GM23338 (cell line): Measurements from ENCODE around the gene PAK4. TPM values are rescaled to one million over a fixed set of nuclear protein-coding genes. Genes with fewer than 3 reads are reported as not detected.
"Not testable (repeated sequence)": the region's sequence is repeated elsewhere in the genome, so short reads cannot be mapped to it uniquely, and the experiment has no call there.

ENCODE experiments used
- ATAC-seq: fragments of 200-7000 bp; cut with Tn5 transposase; 3 replicates; pipeline ENCODE4 v1.9.1; 2020
- DNase-seq: peaks from one replicate; pipeline ENCODE4 v3.0.0-alpha.2; 2015; ENCODE audit warnings: low spot score
- H2AFZ ChIP-seq: fragments of 200-600 bp; sonication (generic); 2 replicates; pipeline ENCODE4 v1.8.0; 2016; ENCODE audit warnings: antibody characterized with exemption, mild to moderate bottlenecking, moderate library complexity
- H3F3A ChIP-seq: fragments of 200-600 bp; sonication (generic); replicated peaks from 2 replicates; pipeline ENCODE4 v1.8.0; 2017; ENCODE audit warnings: antibody characterized with exemption, mixed run types, low read depth
- H3K27ac ChIP-seq: fragments of 200-600 bp; sonication (generic); 2 replicates; pipeline ENCODE4 v1.6.1; 2016; ENCODE audit warnings: low read depth
- H3K27me3 ChIP-seq: fragments of 200-600 bp; sonication (generic); 2 replicates; pipeline ENCODE4 v1.8.0; 2016; ENCODE audit warnings: mild to moderate bottlenecking, mixed run types, moderate library complexity; ENCODE audit not compliant: insufficient read depth
- H3K36me3 ChIP-seq: fragments of 200-600 bp; sonication (generic); 2 replicates; pipeline ENCODE4 v1.8.0; 2016; ENCODE audit warnings: mild to moderate bottlenecking; ENCODE audit not compliant: insufficient read depth
- H3K4me1 ChIP-seq: fragments of 200-600 bp; sonication (generic); 2 replicates; pipeline ENCODE4 v1.8.0; 2016; ENCODE audit warnings: mild to moderate bottlenecking, moderate library complexity; ENCODE audit not compliant: insufficient read depth
- H3K4me2 ChIP-seq: fragments of 200-600 bp; sonication (generic); 2 replicates; pipeline ENCODE4 v1.7.1; 2017; ENCODE audit warnings: mixed run types
- H3K4me3 ChIP-seq: fragments of 200-600 bp; sonication (generic); 2 replicates; pipeline ENCODE4 v1.6.1; 2016; ENCODE audit warnings: mixed run types
- H3K79me2 ChIP-seq: fragments of 200-600 bp; sonication (generic); replicated peaks from 2 replicates; pipeline ENCODE4 v1.8.0; 2017; ENCODE audit warnings: mild to moderate bottlenecking; ENCODE audit not compliant: insufficient read depth
- H3K9me2 ChIP-seq: fragments of 200-600 bp; sonication (generic); 2 replicates; pipeline ENCODE4 v1.8.0; 2017; ENCODE audit not compliant: insufficient read depth
- H4K20me1 ChIP-seq: fragments of 200-600 bp; sonication (generic); replicated peaks from 2 replicates; pipeline ENCODE4 v1.8.0; 2017; ENCODE audit warnings: mild to moderate bottlenecking; ENCODE audit not compliant: insufficient read depth
- H3K27ac Mint-ChIP-seq: 2 replicates; pipeline ENCODE4 v1.8.0; 2020; ENCODE audit warnings: inconsistent platforms, mild to moderate bottlenecking, moderate library complexity, mixed read lengths
- H3K27me3 Mint-ChIP-seq: 3 replicates; pipeline ENCODE4 v1.8.0; 2022; ENCODE audit warnings: low read depth, mild to moderate bottlenecking, moderate library complexity, mixed read lengths, inconsistent platforms; ENCODE audit not compliant: insufficient read depth, poor library complexity
- H3K36me3 Mint-ChIP-seq: 3 replicates; pipeline ENCODE4 v1.8.0; 2021; ENCODE audit warnings: low read depth, mild to moderate bottlenecking, inconsistent platforms, moderate library complexity, mixed read lengths
- H3K4me1 Mint-ChIP-seq: 3 replicates; pipeline ENCODE4 v1.8.0; 2020; ENCODE audit warnings: mild to moderate bottlenecking, inconsistent platforms, mixed read lengths
- H3K4me3 Mint-ChIP-seq: 3 replicates; pipeline ENCODE4 v1.8.0; 2021; ENCODE audit warnings: moderate library complexity, mild to moderate bottlenecking, inconsistent platforms, mixed read lengths
- H3K9me3 Mint-ChIP-seq: 3 replicates; pipeline ENCODE4 v1.8.0; 2020; ENCODE audit warnings: moderate library complexity, mild to moderate bottlenecking, inconsistent platforms, mixed read lengths
- CREB1 ChIP-seq: fragments of 250-450 bp; sonication (Bioruptor Pico); IDR thresholded peaks from 2 replicates; pipeline ENCODE4 v1.5.0; 2020; ENCODE audit warnings: low read depth, mild to moderate bottlenecking, moderate library complexity
- EZH2 ChIP-seq: fragments of 200-600 bp; sonication (generic); IDR thresholded peaks from one replicate; pipeline ENCODE4 v1.8.0; 2017; ENCODE audit warnings: antibody characterized with exemption, mild to moderate bottlenecking, low read depth; ENCODE audit not compliant: unreplicated experiment
- JUNB ChIP-seq: IDR thresholded peaks from one replicate; pipeline ENCODE4 v1.6.1; 2016; ENCODE audit warnings: antibody characterized with exemption; ENCODE audit not compliant: unreplicated experiment
- POLR2AphosphoS5 ChIP-seq: IDR thresholded peaks from 2 replicates; pipeline ENCODE4 v1.6.1; 2016; ENCODE audit warnings: antibody characterized with exemption, low read depth
- STAT1 ChIP-seq: IDR thresholded peaks from one replicate; pipeline ENCODE4 v1.6.1; 2016; ENCODE audit warnings: antibody characterized with exemption; ENCODE audit not compliant: unreplicated experiment
- ZNF331 ChIP-seq: fragments of 250-450 bp; sonication (Bioruptor Pico); IDR thresholded peaks from 2 replicates; pipeline ENCODE4 v1.5.0; 2020; ENCODE audit warnings: low read depth, mild to moderate bottlenecking, moderate library complexity
- polyA plus RNA-seq: library from polyadenylated mRNA; unstranded; fragments of >200 nt; fragmentation: Nextera tagmentation; extraction: Ambion mirVana; gene quantifications from 2 replicates; pipeline ENCODE4 v1.2.1, GENCODE V29; 2016
- total RNA-seq: library from RNA; depleted of rRNA; stranded (reverse); fragments of >200 nt; shearing (Covaris generic); gene quantifications from 2 replicates; pipeline ENCODE4 v1.2.3, GENCODE V29; 2014
- TF ChIP-seq, protein P1 (sequence below): fragments of 250-450 bp; sonication (Bioruptor Pico); IDR thresholded peaks from 2 replicates; pipeline ENCODE4 v1.5.0; 2020; ENCODE audit warnings: mild to moderate bottlenecking, moderate library complexity
- TF ChIP-seq, protein P2 (sequence below): IDR thresholded peaks from 2 replicates; pipeline ENCODE4 v1.6.1; 2016; ENCODE audit warnings: antibody characterized with exemption

The PAK4 gene
- total and polyA plus RNA-seq, 2 experiments from 2014 or later: 28.7 to 35.4 TPM

DNA sequence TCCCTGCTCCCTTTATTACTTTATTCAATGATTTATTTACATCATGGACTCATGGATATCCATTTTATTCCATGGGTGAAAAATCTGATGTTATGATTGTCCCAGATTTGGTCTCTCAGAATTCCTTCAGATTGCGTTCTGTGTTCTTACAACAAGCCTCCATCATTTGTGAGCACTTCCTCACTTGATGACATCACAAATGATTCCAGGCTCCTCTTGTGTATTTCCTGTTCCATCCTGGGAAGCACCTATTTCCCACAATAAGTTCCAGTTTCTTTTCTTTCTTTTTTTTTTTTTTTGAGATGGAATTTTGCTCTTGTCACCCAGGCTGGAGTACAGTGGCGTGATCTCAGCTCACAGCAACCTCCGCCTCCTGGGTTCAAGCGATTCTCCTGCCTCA lies 34.7 kb upstream of the PAK4 start (continued):
- TF ChIP-seq, protein P1, sequence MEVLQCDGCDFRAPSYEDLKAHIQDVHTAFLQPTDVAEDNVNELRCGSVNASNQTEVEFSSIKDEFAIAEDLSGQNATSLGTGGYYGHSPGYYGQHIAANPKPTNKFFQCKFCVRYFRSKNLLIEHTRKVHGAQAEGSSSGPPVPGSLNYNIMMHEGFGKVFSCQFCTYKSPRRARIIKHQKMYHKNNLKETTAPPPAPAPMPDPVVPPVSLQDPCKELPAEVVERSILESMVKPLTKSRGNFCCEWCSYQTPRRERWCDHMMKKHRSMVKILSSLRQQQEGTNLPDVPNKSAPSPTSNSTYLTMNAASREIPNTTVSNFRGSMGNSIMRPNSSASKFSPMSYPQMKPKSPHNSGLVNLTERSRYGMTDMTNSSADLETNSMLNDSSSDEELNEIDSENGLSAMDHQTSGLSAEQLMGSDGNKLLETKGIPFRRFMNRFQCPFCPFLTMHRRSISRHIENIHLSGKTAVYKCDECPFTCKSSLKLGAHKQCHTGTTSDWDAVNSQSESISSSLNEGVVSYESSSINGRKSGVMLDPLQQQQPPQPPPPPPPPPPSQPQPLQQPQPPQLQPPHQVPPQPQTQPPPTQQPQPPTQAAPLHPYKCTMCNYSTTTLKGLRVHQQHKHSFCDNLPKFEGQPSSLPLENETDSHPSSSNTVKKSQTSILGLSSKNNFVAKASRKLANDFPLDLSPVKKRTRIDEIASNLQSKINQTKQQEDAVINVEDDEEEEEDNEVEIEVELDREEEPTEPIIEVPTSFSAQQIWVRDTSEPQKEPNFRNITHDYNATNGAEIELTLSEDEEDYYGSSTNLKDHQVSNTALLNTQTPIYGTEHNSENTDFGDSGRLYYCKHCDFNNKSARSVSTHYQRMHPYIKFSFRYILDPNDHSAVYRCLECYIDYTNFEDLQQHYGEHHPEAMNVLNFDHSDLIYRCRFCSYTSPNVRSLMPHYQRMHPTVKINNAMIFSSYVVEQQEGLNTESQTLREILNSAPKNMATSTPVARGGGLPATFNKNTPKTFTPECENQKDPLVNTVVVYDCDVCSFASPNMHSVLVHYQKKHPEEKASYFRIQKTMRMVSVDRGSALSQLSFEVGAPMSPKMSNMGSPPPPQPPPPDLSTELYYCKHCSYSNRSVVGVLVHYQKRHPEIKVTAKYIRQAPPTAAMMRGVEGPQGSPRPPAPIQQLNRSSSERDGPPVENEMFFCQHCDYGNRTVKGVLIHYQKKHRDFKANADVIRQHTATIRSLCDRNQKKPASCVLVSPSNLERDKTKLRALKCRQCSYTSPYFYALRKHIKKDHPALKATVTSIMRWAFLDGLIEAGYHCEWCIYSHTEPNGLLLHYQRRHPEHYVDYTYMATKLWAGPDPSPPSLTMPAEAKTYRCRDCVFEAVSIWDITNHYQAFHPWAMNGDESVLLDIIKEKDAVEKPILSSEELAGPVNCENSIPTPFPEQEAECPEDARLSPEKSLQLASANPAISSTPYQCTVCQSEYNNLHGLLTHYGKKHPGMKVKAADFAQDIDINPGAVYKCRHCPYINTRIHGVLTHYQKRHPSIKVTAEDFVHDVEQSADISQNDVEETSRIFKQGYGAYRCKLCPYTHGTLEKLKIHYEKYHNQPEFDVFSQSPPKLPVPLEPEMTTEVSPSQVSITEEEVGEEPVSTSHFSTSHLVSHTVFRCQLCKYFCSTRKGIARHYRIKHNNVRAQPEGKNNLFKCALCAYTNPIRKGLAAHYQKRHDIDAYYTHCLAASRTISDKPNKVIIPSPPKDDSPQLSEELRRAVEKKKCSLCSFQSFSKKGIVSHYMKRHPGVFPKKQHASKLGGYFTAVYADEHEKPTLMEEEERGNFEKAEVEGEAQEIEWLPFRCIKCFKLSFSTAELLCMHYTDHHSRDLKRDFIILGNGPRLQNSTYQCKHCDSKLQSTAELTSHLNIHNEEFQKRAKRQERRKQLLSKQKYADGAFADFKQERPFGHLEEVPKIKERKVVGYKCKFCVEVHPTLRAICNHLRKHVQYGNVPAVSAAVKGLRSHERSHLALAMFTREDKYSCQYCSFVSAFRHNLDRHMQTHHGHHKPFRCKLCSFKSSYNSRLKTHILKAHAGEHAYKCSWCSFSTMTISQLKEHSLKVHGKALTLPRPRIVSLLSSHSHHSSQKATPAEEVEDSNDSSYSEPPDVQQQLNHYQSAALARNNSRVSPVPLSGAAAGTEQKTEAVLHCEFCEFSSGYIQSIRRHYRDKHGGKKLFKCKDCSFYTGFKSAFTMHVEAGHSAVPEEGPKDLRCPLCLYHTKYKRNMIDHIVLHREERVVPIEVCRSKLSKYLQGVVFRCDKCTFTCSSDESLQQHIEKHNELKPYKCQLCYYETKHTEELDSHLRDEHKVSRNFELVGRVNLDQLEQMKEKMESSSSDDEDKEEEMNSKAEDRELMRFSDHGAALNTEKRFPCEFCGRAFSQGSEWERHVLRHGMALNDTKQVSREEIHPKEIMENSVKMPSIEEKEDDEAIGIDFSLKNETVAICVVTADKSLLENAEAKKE (CRISPR knock-in tag): no peak
- TF ChIP-seq CREB1 (no peak), ZNF331 (CRISPR knock-in tag) (no peak), POLR2AphosphoS5 (no peak), JUNB (no peak), STAT1 (no peak), EZH2 (no peak)
- TF ChIP-seq, protein P2, sequence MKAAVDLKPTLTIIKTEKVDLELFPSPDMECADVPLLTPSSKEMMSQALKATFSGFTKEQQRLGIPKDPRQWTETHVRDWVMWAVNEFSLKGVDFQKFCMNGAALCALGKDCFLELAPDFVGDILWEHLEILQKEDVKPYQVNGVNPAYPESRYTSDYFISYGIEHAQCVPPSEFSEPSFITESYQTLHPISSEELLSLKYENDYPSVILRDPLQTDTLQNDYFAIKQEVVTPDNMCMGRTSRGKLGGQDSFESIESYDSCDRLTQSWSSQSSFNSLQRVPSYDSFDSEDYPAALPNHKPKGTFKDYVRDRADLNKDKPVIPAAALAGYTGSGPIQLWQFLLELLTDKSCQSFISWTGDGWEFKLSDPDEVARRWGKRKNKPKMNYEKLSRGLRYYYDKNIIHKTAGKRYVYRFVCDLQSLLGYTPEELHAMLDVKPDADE: no peak

DNA sequence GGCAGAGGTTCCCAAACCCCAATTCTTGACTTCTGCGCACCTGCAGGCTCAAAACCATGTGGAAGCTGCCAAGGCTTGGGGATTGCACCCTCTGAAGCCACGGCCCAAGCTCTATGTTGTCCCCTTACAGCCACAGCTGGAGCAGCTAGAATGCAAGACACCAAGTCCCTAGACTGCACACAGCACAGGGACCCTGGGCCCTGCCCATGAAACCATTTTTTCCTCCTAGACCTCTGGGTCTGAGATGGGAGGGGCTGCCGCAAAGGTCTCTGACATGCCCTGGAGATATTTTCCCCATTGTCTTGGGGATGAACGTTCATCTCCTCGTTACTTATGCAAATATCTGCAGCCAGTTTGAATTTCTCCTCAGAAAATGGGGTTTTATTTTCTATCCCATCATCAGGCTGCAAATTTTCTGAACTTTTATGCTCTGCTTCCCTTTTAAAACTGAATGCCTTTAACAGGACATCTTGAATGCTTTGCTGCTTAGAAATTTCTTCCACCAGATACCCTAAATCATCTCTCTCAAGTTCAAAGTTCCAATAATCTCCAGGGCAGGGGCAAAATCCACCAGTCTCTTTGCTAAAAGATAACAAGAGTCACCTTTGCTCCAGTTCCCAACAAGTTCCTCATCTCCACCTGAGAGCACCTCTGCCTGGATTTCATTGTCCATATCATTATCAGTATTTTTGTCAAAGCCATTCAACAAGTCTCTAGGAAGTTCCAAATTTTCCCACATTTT lies 29.6 kb upstream of the PAK4 start:
- not testable (repeated sequence) for H3K4me1 ChIP-seq, DNase-seq, H3K27ac ChIP-seq, H2AFZ ChIP-seq, H3K4me3 Mint-ChIP-seq, H3K4me2 ChIP-seq, H3F3A ChIP-seq, H3K4me1 Mint-ChIP-seq, H3K9me3 Mint-ChIP-seq, H3K36me3 ChIP-seq, H3K27ac Mint-ChIP-seq, H3K36me3 Mint-ChIP-seq, ATAC-seq, H3K4me3 ChIP-seq, H4K20me1 ChIP-seq, H3K9me2 ChIP-seq, H3K79me2 ChIP-seq
- peaks cover 24% of the 10 kb centered on the region for H3K27me3 ChIP-seq
- peaks cover 29% of the 10 kb centered on the region for H3K27me3 Mint-ChIP-seq
